HG02943 (cell line): ENCODE results near the gene HOXD11.

Experiments used
- ATAC-seq: cut with Tn5 transposase; IDR thresholded peaks from one replicate; pipeline ENCODE4 v1.9.1; 2021; ENCODE audit warnings: mild to moderate bottlenecking, low read depth, moderate library complexity; ENCODE audit not compliant: unreplicated experiment

The HOXD11 gene

DNA sequence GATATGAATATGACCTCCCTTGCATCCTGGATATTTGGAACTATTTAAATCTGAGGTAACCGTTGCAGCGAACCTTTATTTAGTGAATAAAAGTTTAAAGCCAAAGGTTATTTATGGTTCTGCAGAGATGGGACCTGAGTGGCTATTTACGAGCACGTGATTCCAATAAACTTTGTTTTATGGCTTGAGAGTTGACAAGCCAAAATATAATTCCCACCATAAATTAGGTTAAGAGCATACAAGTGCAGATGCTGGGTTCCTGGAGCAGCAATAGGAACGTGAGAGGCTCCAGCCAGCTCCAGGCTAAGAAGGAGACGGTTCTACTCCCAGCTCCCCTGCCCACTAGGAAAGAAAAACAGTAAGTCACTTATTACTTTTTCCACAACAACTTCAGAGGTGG is 39.0 kb downstream of the HOXD11 start:
- ATAC-seq = no peak

DNA sequence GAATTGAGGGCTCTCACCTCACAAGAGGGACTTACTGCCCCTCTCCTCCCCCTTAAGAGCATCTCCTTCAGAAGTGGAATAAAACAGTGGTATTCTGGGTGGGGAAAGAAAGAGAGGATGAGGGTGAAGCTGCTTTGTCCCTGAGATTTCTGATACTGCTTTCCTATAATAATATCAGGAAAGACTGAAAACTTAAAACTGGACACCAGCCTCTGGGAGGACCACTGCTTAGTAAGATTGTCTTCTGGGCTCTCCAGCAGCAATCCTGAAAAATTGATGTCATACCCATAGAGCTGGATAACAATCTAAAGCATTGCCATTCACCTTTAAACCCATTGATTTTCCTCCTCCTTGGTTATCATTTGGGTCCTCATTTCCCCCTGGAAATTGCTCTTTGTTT is 39.6 kb downstream of the HOXD11 start:
- no peak for ATAC-seq

DNA sequence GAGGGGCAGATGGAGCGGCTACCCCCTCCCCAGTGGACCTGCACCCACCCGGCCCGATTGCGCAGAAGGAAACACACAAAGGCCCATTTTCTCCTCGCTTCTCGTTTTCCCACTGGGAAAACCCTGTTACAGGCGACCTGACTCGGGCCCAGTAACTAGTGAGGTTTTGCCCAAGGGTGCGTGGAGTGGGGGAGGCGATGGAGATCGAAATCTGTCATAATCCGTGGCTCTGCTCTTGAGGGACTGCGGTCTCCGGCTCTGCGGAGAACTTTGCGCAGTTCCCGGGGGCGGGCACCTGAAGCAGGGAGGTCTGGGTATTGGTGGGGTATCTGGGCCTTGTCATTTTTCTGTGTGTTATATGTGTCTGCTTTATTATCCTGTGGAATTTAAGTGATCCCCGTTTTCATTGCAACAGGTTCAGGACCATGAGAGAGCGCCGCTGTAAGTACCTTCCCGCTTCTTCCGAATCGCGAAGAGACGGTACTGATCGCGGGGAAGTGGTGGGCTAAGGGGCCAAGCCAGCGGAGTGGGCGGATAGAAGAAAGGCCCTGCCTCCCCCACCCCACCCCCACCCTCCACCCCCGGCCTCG is 40.2 kb downstream of the HOXD11 start:
- no peak for ATAC-seq

DNA sequence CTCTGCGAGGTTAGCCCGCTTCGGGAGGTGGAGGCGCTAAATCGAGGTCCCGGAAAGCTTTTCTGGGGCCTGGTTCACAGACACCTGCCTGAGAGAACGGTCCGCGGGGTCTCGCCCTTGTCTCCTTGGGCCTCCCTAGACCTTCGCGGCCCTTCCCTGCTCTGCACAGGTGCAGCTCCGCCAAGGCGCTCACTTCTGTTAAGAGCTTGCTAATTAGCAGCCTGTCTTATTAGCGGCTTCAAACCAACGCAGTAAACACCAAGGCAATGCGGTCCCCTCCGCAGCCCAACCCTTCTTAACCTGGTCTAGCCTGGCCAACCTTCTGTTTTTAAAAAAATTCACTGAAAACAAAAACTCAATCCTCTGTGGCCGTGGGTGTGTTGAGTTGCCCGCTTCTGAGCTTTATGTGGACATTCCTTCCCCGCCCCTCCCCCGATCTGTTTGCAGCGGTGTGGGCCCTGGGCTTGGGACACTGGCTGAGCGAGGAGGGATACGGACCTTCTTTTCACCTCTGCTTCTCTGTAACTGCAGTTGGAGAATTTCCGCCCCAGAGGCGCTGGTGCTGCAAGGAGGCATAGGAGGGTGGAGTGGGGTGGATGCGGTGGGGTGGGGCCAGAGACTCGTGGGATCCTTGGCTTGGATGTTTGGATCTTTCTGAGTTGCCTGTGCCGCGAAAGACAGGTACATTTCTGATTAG is 40.9 kb downstream of the HOXD11 start:
- ATAC-seq = no peak

DNA sequence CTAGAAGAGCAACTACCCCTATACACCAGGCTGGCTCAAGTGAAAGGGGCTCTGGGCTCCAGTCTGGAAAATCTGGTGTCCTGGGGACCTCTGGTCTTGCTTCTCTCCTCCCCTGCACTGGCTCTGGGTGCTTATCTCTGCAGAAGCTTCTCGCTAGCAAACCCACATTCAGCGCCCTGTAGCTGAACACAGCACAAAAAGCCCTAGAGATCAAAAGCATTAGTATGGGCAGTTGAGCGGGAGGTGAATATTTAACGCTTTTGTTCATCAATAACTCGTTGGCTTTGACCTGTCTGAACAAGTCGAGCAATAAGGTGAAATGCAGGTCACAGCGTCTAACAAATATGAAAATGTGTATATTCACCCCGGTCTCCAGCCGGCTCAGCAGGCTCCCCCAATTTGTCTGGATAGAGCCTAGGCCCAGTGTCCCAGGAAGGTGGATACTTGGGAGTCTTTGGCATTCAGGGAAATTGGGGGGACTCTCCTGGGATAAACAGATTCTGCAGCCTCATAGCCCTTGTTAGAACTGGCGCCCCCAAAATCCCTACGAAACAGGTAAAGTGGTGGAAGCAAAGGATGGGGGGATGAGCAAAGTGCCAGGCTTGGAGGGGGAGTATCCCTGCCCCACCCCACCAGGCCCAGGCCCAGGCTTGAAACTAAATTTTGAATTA is 41.8 kb downstream of the HOXD11 start:
- no peak for ATAC-seq

DNA sequence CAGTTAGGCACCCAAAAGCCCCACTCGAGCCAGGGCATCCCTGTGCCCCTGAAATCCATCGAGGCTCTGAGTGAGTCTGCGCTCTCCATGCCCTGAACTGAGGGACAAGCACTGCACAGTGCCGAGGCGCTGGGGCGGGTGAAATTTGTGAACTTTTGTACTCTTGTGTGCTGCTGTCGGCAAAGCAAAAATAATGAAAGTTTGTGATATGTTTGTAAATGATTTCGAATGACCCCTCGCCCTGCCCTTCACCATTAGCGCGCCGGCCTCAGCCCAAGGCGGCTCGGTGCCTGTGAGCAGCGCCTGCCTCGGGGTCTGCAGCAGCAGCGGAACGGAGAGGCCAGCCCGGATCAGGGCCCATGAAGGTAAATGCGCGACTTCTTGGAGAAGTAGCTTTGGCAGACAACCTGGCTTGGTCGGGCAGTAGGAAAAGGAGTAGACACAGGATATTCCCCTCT is 42.4 kb downstream of the HOXD11 start:
- ATAC-seq = no peak

DNA sequence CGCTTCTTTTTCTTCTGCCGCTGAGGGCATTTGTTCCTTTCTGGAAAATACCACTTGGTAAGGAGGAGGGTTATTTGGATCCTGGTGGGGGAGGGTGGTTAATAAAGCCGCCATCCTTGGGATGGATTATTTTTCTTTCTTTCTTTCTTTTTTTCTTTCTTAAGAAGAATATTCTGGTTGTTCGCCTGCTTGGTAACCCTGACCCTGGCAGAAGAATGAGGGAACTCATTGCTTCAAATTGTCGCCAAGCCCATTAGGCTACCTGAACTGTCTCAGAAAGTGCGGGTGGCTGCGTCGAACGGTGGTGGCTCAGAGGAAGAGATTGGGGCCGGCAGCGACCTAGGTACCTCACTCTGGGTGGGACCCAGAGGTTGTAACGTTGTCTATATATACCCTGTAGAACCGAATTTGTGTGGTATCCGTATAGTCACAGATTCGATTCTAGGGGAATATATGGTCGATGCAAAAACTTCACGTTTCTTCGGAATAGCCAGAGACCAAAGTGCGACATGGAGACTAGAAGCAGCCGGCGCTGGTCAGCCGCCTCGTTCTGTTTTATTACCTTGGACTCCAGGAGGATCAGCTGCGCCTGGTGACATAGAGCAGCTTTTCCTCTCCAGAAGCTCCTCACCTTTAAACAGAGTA is 43.0 kb downstream of the HOXD11 start:
- ATAC-seq = no peak

DNA sequence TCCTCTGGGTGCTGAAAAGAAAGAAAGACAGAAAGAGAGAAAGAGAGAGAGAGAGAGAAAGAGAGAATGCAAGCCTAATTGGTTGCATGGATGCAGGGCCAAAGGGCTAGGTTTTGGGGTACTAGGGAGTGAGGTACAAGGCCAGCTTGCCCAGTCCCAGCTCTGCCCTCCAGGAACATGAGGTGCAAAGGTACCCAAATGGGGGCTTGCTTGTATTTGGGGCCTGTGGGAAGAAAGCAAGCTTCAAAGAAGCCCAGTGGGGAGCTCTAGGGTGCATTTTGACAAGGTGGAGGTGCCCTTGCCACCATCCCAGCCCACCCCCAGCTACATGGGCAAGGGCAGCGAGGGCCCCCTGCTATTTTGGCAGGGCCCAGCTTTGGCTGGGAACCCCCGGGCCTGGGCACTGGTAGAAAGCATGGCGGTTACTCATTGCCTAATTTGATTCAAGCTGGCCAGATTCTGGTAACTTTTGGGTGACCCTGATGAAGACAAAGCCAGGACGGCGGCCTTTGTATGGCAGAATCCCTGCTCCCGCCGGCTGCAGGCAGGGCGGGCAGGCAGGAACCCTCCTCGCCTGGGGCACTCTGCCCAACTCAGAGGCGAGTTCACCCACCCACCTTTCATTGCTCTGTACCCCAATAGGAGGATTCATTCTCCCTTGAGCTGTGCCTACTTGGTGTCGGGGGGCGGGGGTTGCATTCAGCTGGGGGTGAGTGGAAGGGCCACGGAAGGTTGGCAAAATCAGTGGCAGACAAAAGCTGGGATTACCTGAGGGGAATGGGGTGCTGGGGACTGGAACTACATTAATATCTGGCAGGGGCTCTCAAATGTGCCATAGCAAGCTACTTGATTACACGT is 43.7 kb downstream of the HOXD11 start:
- no peak for ATAC-seq

DNA sequence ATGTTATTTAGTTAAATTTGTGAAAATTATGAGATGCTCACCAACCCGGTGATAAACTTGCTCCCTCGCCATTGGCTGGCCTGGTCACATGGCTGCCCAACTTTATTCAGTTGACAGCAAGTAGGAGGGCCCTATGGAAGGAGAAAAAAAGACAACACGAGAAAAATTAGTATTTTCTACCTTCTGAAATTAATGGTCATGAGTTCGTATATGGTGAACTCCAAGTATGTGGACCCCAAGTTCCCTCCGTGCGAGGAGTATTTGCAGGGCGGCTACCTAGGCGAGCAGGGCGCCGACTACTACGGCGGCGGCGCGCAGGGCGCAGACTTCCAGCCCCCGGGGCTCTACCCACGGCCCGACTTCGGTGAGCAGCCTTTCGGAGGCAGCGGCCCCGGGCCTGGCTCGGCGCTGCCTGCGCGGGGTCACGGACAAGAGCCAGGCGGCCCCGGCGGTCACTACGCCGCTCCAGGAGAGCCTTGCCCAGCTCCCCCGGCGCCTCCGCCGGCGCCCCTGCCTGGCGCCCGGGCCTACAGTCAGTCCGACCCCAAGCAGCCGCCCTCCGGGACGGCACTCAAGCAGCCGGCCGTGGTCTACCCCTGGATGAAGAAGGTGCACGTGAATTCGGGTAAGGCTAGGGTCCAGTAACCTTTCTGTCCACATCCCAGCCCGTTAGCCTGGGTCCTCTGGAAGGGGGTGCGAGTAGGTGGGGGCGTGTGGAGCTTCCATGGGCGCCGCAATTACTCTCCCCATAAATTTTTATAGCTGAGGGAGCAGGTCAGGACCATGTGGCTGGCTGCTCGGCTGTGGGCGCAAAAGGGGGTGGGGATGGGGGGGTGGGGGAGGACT is 44.6 kb downstream of the HOXD11 start, which contains the start of gene HOXD4:
Gene HOXD4, plus strand, starts transcription at position 109 of the 846 bp plus-strand sequence. Its CDS starts 84 bp downstream, at position 193.
- no peak for ATAC-seq

- no peak for ATAC-seq
Observed at GRCh38 chr2:176152350-176153181, 45.5 kb downstream of the HOXD11 start.

DNA sequence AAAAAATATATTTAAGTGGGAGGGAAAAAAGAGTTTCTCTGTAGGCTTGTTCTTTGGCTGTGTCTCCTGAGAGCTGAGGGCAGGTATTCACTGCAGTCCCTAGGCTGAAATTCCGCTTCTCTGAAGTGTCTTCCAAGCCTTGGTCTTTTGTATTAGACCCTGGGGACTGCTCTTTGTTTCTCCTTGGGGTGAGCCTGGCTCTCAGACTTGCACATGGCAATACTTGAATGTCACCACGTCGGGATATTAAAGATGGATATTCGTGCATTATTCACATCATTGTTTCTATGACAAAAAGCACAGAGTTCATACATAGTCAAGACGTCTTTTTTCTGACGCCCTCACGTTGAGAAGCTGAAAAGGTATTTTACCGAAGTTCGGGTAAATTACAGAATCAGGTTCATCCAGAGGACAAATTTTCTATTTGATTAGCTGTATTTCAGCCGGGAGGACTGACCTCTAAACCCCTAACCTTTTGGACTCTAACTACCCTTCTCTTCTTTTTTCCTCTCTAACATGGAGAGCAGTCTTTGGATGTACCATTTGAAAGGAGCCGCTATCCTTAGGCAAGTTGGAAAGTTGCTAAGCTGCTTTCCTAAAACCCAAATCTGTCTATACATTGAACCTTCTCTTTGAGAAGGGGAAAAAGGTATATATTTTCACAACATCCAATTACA is 47.6 kb downstream of the HOXD11 start:
- no peak for ATAC-seq

DNA sequence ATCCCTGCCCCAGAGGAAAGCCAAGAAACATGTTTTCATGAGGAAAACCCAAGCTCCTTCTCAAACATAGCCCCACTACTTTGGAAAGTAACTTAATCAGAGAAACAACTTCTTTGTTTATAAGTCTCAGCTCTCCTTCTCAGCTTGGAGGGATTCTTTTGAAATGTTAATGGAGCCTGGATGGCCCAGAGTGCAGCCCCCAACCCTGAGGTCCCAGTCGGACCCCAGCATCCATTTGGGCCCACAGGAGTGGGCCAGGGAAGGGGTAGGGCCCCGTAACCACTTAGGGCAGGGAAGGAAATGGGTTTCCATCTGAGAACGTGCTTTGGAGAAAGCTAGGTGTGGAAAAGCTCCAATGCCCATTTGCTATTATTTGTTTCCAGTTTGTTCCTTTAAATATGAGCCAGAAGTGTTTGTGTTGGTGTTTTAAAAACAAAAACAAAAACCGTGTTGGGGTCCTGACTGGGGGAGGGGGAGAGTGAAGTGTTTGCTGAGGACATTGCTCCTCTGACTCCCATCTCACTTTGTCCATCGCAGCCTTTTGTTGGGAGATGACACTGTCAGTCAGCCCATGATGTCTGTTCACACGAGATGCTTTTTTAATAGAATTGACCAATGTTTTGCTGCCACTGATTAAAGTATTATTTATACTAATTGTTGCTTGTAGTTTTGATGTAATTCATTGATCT is 48.4 kb downstream of the HOXD11 start:
- no peak for ATAC-seq

DNA sequence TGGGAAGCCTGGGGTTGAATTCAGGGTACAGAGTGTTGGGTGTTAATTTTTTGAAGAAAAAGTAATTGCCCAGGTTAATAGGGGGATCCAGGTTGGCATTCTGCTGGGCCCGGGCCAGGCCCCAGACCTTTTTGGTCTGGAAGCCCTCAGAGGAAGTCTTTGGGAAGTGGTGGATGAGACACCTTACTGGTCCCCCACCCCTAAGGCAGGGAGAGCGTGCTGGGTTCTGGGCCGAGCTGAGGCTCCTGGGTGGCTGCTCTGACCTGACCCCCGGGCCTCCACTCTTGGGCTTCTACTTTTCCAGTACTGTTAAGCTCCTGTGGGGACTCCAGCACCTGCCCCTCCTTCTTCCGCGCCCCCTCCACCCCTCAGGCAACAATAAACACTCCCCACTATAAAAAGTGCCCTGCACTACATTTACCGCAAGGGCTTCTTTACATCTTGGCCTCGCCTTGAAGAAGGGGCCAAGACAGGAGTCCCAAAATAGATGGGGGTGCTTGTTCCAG is 49.3 kb downstream of the HOXD11 start:
- ATAC-seq = no peak

DNA sequence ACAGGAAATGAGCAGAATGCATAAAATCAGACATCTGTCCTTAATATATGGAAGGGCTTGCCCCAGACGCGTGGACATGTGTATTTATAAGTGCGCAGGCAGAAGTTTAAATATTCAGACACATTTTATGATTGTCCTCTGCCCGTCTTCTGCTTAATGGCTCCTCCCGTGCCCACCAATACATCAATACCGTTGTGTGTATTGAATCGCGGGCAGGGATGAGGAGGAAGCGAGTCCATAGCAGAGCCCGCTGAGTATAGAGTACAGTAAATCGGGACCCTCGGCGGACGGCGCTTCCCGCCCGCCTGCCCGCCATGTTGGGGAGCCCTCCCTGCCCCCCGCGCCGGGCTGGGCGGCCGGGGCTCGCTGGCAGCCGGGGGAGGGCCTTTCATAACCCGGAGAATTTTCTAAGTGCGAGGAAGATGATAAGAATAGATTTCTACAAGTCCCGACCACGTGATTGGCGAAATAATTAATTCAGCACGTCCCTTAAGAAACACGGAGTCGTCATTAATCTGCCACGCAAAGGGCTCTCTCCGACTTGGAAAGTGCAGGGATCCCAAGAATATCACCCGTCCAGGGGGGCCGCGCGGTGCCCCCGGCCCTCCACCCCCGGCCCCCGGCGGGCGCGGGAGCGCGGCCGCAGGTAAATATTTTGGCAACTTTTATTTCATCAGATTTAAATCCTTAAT is 49.9 kb downstream of the HOXD11 start, which contains the start of gene HOXD3:
Gene HOXD3, plus strand, starts transcription at position 501 of the 692 bp plus-strand sequence. CDS start 11,808 bp downstream, outside the sequence.
- no peak for ATAC-seq

DNA sequence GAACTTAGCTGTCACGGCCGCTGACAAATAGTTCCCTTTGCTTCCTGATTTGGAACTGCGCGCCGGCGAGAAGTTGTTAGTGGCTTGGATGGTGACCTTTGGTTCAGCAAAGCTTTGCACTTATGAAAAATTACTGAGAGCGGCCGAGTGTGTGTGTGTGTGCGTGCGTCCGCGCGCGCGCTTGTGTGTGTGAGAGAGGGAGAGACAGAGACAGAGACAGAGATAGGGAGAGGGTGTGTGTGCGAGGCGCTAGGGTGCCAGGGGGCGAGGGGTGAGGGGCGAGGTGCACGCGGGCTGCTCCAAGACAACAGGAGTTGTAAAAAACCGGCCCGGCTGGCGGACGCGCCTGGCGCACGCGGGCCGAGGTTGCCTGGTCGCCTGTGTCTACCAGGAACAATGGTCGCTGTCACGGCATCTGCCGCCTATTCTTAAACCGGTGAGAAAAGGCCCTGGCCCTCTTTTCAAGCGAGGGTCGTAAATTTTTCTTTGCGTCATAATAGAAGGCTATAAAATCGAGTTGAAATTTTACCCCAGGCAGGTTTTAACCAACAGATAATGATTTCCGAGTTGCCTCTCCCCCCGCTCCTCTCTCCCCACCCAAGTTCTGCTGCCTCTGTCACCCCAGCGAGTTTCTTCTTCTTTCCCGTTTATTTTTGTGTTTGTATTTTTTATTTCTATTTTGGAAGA is 50.6 kb downstream of the HOXD11 start:
- no peak for ATAC-seq

GRCh38 chr2:176158186-176158591 is 51.1 kb downstream of the HOXD11 start:
- no peak for ATAC-seq
